Stimulated activated CD4-positive, alpha-beta T cell treated with anti-CD3 and anti-CD28 coated beads, Interleukin-4, amount 100 ng/mL, for 1 hour (primary cell): ENCODE data around the gene ENOSF1.
"Not testable (repeated sequence)": the region's sequence is repeated elsewhere in the genome, so short reads cannot be mapped to it uniquely, and the experiment has no call there.

Source experiments
- DNase-seq: peaks from one replicate; pipeline ENCODE4 v3.0.0-alpha.2; 2020

Gene ENOSF1, protein sequence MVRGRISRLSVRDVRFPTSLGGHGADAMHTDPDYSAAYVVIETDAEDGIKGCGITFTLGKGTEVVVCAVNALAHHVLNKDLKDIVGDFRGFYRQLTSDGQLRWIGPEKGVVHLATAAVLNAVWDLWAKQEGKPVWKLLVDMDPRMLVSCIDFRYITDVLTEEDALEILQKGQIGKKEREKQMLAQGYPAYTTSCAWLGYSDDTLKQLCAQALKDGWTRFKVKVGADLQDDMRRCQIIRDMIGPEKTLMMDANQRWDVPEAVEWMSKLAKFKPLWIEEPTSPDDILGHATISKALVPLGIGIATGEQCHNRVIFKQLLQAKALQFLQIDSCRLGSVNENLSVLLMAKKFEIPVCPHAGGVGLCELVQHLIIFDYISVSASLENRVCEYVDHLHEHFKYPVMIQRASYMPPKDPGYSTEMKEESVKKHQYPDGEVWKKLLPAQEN

DNA sequence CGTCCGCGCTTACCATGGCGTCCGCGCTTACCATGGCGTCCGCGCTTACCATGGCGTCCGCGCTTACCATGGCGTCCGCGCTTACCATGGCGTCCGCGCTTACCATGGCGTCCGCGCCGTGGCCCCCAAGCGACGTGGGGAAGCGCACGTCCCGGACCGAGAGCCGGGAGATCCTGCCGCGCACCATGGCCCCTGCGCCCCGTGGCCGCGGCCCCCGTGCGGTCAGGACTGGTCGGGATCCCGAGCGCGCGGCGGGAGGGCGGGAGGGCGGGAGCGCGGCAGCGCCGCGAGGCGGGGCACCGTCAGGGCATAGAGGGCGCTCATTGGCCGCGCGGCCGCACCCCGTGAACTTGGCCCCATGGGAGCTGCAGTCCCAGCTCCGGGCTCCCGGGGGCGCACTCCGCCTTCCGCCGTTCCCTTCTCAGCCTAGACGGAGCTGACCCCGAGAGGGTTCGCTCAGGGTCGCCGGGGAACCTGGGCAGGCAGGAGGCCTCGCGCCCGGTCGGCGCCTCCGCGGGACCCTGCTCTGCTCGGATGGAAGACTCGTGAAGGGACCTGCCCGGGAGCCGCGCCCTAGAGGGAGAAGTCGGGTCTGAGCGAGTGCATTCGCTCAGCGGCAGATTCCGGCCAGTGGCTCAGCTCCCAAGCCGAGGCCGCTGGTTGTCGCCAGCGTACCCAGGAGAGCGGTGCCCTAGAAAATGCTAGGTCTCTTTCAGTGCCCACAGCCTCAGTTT, at the start of gene ENOSF1:
ENOSF1 (minus strand) TSS at position 230 of the 734 bp plus-strand sequence; CDS start at position 187, 43 bp downstream.
- peak; percentile 85 for DNase-seq

DNA sequence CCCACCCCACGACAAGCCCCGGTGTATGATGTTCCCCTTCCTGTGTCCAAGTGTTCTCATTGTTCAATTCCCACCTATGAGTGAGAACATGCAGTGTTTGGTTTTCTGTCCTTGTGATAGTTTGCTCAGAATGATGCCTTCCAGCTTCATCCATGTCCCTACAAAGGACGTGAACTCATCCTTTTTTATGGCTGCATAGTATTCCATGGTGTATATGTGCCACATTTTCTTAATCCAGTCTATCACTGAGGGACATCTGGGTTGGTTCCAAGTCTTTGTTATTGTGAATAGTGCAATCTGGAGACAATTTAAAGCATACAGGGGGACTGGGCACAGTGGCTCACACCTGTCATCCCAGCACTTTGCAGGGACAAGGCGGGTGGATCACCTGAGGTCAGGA, 47.4 kb upstream of the ENOSF1 start:
- DNase-seq, result not testable (repeated sequence)

- no peak for DNase-seq
These were observed 43.1 kb upstream of the ENOSF1 start for GRCh38 chr18:755506-755905.

DNA sequence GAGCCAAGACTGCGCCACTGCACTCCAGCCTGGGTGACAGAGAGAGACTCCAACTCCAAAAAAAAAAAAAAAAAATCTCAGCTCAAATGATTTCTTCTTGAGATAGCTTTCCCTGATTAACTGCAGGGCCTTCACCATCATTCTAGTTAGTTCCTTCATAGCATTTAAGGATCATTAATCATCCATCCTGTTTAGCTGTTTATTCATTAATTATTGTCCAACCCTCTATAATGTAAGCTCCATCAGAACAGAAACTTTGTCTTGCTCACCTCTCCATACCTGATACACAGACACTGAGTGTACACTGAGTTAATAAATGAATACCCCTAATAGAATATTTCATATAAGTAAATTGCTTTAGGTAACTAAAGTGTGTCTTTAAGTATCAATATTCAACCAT, 42.2 kb upstream of the ENOSF1 start:
- DNase-seq, result no peak

GRCh38 chr18:750456-750855, 38.0 kb upstream of the ENOSF1 start:
- DNase-seq, result no peak

- no peak for DNase-seq
These were observed 32.6 kb upstream of the ENOSF1 start for GRCh38 chr18:744832-745597.

GRCh38 chr18:741931-742512, 29.6 kb upstream of the ENOSF1 start:
- no peak for DNase-seq

DNA sequence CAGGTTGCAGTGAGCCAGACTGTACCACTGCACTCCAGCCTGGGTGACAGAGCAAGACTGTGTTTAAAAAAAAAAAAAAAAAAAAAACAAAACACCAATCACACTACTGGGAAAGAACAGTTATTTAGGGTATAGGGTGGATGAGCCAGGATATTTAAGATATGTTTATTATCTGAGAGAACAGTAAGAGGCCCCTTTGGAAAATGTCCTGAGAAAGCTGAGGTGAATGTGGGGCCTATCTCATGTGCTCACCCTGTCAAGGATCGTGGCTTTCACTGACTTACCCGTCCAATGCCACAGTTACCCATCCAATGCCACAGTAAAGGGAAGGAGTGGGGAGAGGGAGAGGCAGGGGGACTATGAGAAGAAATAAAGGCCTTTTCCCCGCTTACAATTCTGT, 19.9 kb upstream of the ENOSF1 start:
- no peak for DNase-seq

GRCh38 chr18:731185-731584, 18.8 kb upstream of the ENOSF1 start:
- no peak for DNase-seq

DNA sequence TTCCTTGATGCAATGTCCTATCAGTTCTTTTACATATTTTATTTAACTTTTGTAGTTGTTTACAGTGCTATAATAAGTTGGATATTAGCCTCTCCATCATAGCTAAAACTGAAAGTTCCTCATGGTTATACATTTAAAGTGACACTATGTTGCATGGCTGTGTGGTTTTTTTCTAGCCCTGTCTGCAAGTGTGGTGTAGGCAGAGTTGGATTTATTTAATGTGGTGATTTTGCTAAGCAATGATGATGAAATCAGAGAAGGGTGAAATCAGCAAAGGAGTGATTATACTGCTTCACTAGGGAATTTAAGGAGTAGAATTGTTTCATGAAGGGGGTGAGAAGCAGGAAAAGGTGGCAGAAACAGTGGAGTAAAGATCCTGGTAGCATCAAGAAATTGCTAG, 18.3 kb upstream of the ENOSF1 start:
- DNase-seq, result no peak

- DNase-seq, result not testable (repeated sequence)
These were observed 17.7 kb upstream of the ENOSF1 start for GRCh38 chr18:730120-730519.

DNA sequence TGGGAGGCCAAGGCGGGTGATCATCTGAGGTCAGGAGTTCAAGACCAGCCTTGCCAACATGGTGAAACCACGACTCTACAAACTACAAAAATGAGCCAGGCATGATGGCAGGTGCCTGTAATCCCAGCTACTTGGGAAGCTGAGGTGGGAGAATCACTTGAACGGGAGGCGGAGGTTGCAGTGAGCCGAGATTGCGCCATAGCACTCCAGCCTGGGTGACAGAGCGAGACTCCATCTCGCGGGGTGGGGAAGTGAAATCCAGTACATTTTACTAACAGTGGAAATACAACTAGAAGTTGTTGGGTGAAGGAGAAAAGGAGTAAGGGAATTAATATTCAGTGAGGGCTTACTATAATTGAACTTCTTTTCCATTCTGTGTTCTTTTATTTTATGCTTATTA, 13.2 kb upstream of the ENOSF1 start:
- DNase-seq, result no peak

DNA sequence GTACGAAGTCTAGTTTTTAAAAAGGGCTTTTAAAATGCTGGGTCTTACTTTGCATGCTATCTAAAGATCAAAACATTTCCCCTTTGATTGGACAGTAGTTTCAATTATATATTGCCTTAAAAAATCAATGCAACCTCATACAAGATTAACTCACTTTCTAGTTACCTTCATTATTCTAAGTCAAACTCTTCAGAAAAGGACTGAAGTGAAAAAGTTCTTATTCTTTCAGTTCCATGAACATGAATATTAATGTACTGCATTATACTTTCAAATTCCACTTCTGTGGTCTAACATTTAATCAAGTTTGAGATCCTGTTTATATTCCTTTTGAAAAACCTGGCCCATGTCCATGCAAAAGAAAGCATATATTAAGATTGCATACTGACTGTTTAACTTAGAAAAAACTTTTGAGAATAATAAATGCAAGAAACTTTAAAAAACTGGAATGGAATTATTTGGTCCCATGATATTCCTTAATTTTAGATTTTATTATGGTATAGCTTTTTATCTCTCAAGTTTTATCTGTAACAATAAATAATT, 11.2 kb upstream of the ENOSF1 start:
- no peak for DNase-seq

DNA sequence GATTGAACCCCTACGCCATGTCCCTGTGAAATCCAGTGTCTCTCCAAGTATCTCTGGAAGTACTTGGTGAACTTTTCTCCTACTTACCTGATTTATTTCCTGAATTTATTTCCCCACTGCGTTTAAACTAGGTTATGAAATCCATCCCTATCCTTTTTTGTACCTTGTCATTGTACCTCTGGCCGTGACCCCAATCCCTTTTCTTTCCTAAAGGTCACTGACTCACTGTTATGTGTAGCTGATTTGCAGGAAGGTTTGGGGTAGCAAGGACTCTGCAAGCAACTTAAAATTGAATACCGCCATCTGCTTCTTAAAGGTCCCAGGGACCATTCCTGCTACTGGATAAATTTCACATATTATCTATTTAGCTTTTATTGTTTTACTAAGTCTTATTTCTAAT, 4.6 kb upstream of the ENOSF1 start:
- no peak for DNase-seq

DNA sequence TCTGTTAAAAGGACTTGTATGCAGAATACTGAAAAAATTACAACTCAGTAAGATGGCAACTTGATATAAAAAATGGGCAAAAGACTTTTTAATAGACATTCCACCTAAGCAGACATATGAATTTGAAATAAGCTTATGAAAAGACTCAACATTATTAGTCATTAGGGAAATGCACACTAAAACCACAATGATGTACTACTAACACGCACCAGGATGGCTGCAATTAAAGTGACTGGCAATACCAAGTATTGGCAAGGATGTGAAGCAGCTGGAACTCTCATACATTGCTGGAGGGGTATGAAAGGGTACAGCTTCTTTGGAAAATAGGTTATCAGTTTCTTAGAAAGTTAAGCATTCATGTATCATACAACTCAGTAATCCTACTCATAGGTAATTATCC, 3.2 kb upstream of the ENOSF1 start:
- DNase-seq, result no peak

- DNase-seq, result no peak
These were observed 683 bp upstream of the ENOSF1 start for GRCh38 chr18:713135-713490.

DNA sequence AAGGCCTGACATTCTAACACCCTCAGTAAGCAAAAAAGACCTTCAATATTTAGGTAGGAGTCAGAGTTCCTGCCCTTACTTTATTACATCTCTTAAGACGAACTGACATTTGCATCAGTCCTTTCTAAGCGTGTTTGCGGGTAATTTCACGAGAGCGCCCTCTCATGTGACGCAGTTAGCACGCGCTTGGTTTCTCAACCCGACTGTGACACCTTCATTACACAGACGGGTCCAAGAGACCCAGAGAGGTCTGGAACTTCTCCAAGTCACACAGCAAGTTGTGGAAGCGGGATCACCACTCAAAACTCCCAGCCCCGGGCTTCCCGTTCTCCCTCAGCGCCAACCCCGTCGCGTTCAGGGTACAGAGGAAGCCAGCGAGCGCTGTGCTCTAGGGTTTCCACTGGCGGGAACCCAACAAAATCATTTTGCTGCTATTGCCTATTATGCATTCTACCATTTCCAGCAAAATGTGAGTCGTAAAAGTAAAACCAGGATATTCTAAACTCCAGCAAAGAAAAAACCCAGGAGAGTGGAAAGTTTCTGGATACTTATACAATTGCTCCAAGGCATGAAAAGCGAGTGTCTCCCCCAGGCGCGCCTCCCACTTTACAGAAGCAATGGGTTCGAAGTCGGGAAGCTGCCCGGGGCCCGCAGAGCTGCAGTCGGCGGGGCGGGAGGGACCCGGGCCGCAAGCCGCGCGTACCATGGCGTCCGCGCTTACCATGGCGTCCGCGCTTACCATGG, 601 bp downstream of the ENOSF1 start:
- peak; percentile 67 for DNase-seq

GRCh38 chr18:711310-711656, 1.1 kb downstream of the ENOSF1 start:
- DNase-seq, result no peak

DNA sequence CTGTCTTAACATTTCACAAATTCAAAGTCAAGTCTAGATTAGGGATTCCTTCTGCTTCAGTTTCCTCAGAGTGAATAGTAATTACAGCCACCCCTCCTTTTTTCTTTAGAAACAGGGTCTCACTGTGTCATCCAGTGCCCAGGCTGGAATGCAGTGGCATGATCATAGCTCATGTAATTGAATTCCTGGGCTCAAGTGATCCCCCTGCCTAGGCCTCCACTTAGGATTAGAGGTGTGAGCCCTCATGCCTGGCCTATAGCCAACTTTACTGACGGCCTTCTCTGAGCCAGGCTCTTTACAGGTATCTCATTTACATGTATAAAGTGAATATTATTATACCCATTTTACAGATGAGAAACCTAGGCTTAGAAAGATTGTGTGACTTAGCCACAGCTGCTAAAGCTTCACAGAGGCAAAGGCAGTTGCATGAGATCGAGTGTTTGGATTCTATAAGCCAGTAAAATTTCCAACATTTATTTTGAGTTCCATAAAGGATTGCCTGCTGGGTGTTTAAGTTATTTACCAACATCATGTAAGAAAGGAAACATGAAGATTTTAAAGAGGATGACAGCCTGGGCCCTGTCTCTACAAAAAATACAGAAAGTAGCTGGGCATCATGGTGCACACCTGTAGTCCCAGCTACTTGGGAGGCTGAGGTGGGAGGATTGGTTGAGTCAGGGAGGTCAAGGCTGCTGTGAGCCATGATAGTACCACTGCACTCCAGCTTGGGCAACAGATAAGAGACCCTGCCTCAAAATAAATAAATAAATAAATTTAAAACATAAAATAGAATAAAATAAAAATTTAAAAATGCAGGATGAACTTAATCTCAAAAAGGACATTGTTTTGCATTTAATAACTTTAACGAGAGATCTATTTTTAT, 1.8 kb downstream of the ENOSF1 start:
- no peak for DNase-seq

DNA sequence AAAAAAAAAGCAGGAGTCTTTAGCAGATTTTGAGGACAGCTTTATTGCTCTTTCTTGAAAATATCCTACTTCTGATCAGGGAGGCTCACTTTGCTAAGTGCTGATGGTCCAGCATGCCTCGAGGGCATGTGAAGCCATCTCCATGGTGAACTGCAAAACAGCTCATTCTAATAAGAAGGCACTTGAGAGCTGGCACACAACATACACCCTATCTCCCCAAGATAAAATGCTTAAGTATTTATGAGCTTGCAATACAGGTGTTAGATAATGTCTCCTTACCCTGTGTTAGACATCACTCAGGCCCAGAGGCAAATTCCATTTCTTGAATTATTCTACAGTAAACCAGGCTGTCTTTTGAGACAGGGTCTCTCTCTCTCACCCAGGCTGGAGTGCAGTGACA, 2.7 kb downstream of the ENOSF1 start:
- no peak for DNase-seq

DNA sequence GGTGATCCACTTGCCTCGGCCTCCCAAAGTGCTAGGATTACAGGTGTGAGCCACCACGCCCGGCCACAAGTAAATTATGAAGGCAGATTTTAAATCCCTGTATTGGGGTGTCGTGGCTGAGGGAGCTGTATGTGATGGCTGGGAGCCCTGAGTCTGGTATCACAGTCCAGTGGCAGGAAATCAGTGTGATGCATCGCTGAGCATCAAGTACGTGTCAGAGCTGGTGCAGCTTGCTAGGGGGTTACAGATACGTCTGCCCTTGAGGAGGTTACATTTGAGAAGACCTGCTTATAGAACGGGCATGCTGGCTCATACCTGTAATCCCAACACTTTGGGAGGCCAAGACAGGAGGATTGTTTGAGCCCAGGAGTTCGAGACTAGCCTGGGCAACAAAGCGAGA, 4.3 kb downstream of the ENOSF1 start:
- no peak for DNase-seq
